Measurements from ENCODE around the gene ASTN2.

- TF ChIP-seq POLR2A (IDR thresholded peaks at IDR 0.05) = no peak
- no peak for TF ChIP-seq CTCF (IDR thresholded peaks at IDR 0.05)
Observed at GRCh38 chr9:116476002-116476401, 938.9 kb downstream of the ASTN2 start.

Data from thyroid gland (tissue), 4 donors.